AG08396 (cell line): Measurements from ENCODE around the gene CFI.
"Not testable (repeated sequence)": the region's sequence is repeated elsewhere in the genome, so short reads cannot be mapped to it uniquely, and the experiment has no call there.

Source experiments
- DNase-seq: peaks from one replicate; pipeline ENCODE4 v3.0.0; 2012; ENCODE audit warnings: low spot score, mixed read lengths

CFI gene

DNA sequence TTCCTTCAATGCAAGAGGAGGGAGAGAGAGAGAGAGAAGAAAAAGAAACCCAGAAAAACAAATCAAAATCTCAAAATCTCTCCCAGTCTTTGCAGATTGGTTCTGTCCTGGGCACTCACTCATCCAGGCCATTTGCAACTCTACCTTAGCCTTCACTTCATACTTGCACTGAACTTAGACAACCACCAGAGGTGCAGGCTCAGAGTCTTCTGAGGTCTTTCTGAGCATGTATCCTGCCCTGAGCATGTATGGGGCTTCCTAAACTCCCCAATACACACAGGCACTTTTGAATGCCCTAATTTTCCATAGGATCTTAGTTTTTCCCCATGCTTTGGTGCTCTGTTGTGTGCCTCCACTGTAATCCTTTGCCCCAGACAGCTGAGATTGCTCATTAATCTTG, 2.9 kb downstream of the CFI start:
- no peak for DNase-seq

DNA sequence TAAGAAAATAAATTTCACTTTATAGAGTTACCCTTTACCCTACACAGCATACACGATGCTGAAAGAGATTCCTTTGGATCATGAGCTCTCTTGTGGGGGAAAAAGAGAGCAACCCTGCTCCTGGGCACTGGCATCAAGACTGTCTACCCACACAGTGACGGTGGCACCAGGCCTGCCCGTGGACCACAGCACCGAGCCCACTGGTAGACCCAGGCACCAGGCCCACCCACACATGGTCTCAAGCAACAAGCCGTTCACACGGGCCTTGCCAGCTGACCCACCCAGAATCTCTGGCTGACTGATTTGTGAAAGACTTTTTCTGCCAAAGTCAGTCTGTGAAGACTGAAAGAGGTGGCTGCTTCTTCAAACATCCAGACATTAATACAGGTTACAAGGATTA, 6.7 kb downstream of the CFI start:
- no peak for DNase-seq

DNA sequence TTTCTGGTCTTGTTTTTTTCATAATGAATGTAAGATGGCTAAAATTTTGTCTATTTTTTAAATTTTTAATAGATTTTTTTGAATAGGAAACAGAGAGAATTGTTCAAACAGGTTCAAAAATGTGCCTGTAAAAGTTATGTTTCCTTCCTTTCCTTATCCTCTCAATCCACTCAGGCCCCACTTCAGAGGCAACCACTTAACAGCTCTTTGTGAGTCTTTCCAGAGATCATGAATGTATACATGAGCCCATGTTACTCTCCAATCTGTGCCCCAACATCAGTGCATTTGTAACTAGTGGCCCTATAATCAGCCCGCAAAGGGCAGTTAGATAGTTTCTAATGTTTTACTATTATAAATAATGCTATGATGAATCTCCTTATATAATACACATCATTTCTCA, 14.0 kb downstream of the CFI start:
- DNase-seq: no peak

DNA sequence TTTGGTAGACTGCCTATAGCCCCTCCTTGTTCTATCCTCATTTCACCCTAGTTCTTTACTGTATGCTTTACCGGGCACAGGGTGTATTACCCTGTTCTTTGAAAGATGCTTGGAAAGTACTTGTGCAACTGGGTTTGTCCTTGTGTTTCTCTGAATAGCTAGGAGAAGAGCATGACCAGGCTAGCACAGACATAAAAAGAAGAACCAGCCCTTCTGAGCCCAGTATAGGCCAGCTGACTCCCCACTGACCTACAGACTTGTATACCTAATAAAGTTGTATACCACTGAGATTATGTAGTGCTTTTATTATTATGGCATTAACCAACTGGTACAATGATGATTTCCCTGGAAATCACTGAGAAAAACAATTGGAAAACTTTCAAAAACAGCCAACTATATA, 15.0 kb downstream of the CFI start:
- no peak for DNase-seq

DNA sequence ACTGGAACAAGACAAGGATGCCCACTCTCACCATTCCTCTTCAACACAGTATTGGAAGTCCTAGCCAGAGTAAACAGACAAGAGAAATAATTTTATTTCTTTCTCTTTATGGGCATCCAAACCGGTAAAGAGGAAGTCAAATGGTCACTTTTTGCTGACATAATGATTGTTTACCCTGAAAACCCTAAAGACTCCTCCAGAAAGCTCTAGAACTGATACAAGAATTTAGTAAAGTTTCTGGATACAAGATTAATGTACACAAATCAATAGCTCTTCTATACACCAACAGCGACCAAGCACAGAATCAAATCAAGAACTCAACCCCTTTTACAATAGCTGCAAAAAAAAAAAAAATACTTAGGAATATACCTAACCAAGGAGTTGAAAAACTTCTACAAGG, 19.7 kb downstream of the CFI start:
- not testable (repeated sequence) for DNase-seq

DNA sequence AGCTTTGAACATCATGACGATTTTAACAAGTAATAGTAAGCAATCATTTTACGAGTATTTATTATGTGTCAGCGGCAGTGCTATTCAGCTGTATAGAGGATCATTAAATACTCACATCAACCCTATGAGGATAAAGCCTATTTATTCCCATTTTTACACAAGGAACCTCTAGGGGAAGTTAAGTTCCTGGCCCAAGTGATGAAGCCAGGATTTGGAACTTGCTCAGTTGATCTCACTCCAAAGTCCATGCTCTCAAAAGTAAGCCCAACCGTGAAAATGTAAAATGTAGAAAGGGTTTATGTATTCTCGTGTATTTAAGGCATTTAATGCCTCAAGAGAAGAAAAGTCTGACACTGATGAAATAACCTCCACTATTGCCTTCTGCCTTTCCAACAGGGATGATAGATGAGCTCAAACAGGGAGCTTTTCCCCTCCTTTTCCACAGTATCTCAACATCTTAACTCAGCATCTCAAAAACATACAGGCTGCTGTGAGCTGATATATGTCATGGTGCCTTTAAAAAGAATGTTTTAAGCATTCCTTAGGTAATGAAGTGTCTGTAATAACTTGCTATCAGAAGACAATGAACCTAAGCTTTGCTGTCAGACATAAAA, 36.9 kb downstream of the CFI start:
- DNase-seq: no peak

DNA sequence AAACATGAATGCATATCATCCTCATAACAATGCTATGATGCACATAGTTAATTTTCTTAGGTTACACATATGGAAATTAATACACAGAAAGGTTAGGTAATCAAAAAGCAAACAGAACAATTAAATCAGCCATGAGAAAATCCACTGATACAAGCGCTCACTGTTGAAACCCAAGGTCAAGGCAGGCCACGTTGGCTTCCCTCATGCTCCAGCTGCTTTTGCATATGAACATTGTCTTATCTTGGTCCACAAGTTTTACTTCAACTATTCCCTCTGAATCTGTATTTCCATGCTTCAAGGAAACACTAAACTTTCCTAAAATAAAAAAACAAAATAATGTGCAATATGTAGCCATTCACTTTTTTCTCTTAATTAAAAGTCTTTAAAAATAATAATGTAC, 37.4 kb downstream of the CFI start:
- DNase-seq: no peak

DNA sequence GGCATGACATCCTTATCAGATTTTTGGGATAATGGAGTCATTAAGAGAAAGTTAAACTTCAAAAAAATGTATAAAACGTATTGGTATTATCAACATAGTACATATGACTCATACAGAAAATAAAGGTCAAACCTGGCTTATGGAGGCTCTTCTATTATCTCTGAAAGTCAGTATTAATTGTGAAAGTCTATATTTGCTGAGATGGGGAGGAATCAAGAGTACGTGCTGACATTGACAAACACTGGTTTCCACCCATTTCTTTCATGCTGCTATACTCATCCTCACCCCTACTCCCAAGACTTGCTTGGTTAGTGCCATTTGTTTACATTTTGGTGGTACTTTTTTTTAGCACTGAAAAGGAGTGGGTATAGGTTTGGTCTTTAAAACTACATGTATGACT, 41.1 kb downstream of the CFI start:
- no peak for DNase-seq

DNA sequence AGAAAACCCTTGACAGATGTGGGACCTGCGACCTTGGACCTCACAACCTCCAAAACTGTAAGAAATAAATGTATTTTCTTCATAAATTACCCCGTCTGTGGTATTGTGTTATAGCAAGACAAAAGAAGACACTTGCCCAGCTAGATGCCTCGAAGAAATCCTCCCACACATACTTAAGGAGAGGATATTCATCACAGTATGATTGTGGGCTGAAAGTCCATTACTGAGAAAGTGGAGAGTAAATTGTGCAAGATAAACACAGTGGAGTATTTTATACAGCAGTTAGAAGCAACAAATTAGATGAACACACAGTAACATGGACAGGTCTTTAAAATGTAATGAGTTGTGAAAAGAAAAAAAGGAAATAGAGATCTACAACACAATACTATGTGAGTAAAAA, 46.1 kb downstream of the CFI start:
- DNase-seq: no peak

DNA sequence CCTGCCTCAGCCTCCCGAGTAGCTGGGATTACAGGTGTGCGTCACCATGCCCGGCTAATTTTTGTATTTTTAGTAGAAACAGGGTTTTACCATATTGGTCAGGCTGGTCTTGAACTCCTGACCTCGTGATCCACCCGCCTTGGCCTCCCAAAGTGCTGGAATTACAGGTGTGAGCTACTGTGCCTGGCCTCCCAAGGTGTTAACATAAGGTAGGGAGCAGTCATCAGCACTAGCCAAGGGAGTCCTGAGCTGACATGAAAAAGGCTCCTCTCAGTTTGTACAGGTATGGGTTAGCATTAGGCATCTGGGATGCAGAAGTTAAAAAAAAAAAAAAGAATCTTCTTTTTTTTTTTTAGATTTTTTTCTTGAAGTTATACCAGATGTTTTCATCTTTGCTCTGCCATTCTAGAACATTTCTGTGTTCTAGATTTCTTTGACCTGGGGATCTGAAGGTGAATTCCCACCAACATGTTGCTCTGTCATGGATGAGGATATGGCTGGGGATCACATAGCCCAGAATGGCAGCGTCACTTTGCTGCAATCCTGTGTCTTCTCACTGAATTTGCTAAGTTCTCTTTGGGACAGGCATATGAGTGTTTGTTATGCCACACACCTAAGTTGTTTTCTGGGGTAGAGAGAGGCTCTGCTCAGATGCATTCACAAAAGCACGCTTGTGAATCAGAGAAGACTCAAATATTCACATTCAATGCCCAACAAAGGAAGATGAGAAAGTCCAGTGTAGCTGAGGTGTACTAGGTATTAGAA, 47.5 kb downstream of the CFI start:
- DNase-seq: no peak

DNA sequence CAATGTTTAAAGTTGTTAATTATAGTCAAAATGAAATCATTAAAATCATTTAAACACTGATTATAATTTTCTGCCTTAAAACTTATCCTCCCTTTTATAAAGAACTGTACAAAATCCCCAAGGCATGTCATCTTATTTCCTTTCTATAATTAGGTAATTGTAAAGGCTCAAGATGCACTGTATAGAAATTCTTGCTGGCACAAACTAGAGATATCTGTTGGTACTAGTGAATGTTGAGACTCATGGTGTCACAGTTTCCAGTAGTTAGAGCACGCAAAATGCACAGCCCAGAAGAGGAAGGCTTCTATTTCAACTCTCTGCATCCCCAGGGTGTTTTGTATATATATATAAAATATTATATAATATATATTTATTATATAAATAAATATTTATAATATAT, 49.3 kb downstream of the CFI start:
- DNase-seq: no peak

DNA sequence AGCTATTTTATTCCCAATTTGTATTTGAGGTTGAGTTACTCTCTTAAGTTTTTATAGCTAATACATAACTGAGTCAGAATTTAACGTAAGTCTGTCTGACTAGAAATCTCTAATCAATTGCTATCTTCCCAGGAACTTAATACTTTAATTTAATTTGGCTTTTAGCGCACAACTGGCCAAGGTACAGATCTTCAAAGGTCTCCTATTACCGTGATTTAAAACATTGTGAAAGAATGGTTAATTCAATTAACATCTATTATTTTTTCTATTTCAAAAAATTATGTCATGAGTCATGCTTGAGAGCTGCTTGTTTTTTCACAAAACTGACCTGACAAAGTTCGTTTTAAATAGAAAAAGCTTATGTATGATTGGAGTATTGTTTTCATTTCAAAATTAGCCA, 49.9 kb downstream of the CFI start:
- DNase-seq: no peak

DNA sequence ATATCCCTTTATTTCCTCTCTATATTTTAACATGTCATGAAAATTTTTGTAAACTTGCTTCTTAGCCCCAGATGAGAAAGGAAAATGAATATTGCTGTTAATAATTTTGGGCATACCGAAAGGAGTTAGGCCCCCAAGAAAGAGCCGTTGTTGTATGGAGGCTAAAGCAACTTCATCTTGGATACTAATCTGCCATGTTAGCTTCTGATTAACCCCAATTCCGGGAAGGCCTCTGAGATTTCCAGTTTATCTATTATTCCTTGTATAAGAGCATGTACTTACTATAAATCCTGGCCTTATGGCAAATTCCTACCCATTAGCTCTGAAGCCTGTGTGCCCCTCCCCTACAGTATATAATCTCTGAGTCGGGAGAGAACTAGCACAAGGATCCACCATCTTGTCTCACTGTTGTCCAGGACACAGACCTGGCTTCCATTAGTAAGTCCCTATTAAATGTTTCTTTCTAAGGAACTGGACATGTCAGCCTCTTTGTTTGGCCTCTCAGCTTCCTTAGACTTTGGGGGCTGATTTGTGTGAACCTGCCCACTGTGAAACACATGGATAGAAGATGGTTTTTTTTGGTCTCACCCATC, 51.1 kb downstream of the CFI start:
- DNase-seq: no peak

DNA sequence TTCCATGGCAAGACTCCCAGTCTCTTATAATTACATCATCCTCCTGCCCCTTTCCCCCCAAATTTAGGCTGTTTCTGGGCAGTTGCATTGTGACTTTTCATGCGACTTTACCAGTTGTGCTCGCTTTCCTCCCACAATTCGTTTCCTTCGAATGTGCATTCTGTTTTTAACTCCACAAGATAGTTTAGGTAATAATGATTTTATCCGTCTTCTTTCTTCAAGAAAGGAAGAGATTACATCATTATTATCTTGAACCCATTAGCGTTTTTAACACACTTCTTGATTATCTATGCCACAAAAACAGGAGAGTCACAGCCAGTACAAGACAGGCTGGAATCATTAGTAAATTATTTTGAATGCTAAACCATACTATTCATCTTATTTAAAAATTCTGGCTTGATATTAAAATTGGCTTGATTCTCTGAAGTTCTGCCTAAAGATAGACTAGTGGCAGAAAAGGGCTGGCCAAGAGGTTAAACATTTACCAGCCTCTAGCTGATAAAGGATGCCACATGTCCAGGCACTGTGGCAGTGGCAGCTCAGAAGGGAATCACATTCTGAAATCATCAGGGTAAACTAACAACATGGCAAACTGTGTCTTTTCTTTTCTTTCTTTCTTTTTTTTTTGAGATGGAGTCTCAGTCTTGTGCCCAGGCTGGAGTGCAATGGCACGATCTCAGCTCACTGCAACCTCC, 52.3 kb downstream of the CFI start:
- DNase-seq: no peak

DNA sequence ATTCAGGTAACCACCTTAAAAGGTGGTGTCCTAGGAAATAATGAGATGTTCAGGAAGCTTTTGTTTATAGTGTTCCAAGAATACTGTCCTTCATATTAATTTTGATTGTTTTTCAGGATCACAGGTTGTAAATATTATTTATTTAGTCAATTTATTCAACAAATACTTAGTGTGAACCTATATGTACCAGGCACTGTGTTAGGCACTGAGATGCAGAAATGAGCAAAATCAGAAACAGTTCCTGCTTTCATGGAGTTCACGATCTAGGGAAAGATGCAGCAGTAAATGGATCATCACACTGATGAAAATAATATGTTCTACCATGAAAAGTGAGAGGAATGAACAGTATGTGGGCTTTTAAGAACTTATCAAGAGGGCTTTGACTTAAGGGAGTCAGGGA, 53.7 kb downstream of the CFI start:
- DNase-seq: no peak

DNA sequence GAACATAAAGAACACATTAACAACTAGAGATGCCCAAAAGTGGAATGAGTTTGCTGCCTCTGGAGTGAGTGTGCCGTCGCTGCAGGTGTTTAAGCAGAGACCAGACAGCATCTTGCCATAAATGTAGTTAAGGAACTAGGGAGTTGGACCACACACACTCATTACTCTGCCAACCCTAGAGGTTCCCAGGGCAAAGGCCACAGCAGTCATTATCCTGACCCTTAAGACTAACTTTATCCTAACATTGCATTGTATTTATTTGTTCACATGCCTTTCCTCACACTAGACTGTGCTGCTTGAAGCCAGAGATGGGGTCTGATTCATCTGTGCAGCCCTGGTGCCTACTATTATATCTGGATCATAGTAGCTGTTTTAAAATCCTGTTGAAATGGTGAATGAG, 55.1 kb downstream of the CFI start:
- DNase-seq: no peak

DNA sequence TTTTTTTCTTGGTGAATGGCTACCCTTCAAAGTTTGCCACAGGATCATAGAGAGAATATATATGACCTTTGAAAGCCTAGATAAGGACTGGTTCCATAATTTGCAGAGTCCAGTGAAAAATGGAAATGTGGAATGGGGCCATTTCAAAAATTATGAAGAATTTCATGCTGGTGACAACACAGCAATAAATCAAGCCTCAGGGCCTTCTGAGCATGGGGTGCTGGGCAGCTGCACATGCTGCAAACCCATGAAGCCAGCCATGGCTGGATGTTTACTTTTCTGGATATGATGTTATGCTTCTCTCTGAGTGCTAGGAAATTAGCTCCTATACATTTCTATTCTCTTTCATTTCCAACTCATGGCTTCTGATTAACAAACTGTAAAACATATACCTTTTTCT, 56.0 kb downstream of the CFI start:
- no peak for DNase-seq

DNA sequence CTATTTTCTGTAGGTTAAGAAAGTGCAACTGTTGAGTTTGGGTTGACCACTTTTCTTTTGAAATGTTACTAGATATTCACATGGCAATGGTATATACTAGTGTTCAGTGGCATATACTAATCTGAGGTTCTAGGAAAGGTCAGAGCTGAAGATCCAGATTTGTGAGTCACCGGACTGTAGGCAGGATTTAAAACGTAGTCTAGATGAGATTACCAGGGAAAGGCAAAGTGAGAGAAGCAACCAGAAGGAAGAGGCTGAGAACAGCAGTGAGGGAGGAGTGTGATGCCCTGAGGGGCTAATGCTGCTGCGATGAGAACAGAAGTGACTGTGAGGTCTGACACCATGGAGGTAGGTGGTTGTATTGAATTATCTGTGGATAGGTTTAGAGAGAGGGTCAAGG, 62.3 kb downstream of the CFI start:
- DNase-seq: no peak

DNA sequence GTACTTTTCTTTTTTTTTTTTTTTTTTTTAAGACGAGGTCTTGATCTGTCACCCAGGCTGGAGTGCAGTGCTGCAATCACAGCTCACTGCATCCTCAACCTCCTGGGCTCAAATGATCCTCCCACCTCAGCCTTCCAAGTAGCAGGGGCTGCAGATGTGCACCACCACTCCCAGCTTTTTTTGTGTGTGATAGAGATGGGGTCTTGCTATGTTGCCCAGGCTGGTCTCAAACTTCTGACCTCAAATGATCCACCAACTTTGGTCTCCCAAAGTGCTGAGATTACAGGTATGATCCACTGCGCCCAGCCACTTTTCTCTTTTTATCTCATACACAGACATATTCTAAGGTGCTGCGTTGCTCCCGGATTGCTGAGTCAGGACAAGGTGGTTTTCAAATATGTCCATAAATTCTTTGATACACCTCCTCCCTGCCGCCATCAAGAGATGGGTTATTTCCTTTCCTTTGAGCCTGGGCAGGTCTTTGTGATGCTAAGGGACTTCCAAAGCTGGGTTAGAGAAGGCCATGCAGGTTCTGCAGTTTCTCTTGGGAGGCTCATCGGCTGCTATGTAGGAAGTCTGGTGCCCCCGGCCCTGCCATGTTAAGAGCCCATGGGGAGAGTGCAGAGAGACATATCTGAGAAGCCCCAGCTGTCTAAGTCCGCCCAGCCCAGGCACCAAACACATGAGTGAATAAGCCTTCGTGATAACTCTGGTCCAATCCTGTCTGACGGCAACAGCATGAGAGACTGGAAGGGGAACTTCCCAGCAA, 63.5 kb downstream of the CFI start:
- DNase-seq: no peak

DNA sequence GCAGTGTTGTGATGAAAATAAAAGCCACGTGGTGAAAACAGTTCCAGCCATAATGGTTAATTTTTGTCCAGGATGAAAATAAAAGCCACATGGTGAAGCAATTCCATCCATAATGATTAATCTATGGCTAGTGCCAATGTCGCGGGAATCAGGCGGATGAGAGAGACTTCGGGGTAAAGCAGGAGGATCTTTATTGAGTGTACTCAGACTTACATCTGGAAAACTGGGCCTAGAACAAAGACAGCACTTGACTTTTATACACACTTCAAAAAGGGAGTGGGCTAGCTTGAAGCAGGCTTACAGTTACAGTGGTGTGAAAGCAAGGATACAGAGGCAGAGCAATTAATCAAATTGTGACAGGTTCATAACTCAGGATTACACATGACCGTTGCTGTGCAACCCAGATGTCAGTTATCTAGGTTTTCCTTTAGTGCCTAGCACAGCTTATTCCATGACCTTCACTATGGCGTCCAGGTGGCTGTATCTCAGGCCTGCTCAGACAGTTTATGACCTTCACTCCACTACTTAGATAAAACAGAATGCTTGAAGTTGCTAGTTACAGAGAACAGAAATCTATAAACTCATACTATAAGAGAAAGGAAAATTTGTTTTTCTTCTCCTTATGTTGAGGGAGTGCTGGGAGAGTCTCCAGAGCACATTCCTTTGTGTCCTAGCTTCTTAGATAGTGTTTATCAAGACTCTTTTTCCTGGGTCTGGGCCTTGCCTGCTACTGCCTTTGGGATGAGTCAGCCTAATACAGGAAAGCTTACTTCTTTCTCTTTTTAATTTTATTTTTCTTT, 66.0 kb downstream of the CFI start:
- DNase-seq: no peak

DNA sequence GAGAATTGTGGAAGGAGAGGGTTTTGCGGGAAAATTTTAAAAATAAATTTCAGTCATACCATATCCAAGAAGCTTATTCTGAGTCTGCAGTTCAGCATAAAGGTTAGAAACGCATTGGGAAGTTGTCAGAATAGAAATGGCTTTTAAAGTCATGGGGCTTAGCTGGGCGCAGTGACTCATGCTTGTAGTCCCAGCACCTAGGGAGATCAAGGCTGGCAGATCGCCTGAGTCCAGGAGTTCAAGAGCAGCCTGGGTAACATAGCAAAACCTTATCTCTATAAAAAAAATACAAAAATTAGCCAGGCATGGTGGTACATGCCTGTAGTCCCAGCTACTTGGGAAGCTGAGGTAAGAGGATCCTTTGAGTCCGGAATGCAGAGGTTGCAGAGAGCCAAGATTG, 68.1 kb downstream of the CFI start:
- no peak for DNase-seq
